Amniotic epithelial cell (primary cell): Measurements from ENCODE around the gene CD70.
A peak's percentile ranks its signal among the peaks of the same experiment; 100 is the strongest.
"Not testable (repeated sequence)": the region's sequence is repeated elsewhere in the genome, so short reads cannot be mapped to it uniquely, and the experiment has no call there.

Source experiments
- DNase-seq: peaks from one replicate; pipeline ENCODE4 v3.0.0-alpha.2; 2010; ENCODE audit warnings: low read depth

CD70 gene

GRCh38 chr19:6597471-6598253 lies 6.7 kb upstream of the CD70 start:
- not testable (repeated sequence) for DNase-seq

- DNase-seq, result no peak
Measured at GRCh38 chr19:6596621-6597020, 5.7 kb upstream of the CD70 start.

GRCh38 chr19:6593651-6594416 lies 2.9 kb upstream of the CD70 start:
- no peak for DNase-seq

- DNase-seq, result no peak
Measured at GRCh38 chr19:6590258-6590826, 608 bp downstream of the CD70 start.

- DNase-seq, result no peak
Measured at GRCh38 chr19:6589711-6590257, 1.2 kb downstream of the CD70 start.

- DNase-seq, result no peak
Measured at GRCh38 chr19:6588508-6589345, 2.2 kb downstream of the CD70 start.

- no peak for DNase-seq
Measured at GRCh38 chr19:6587998-6588507, 2.9 kb downstream of the CD70 start.

- DNase-seq, result no peak
Measured at GRCh38 chr19:6587093-6587820, 3.7 kb downstream of the CD70 start.

GRCh38 chr19:6586726-6587092 lies 4.2 kb downstream of the CD70 start:
- DNase-seq, result no peak

- no peak for DNase-seq
Measured at GRCh38 chr19:6586056-6586455, 4.9 kb downstream of the CD70 start.

- DNase-seq, result not testable (repeated sequence)
Measured at GRCh38 chr19:6582515-6583484, 8.2 kb downstream of the CD70 start.

GRCh38 chr19:6580313-6580712 lies 10.6 kb downstream of the CD70 start:
- DNase-seq, result peak; percentile 36

- no peak for DNase-seq
Measured at GRCh38 chr19:6579450-6580178, 11.3 kb downstream of the CD70 start.

- no peak for DNase-seq
Measured at GRCh38 chr19:6577476-6578125, 13.3 kb downstream of the CD70 start.

- DNase-seq, result no peak
Measured at GRCh38 chr19:6576869-6577475, 14.0 kb downstream of the CD70 start.

GRCh38 chr19:6573350-6573749 lies 17.6 kb downstream of the CD70 start:
- DNase-seq, result no peak

- DNase-seq, result no peak
Measured at GRCh38 chr19:6572217-6572616, 18.7 kb downstream of the CD70 start.

GRCh38 chr19:6571167-6571566 lies 19.8 kb downstream of the CD70 start:
- DNase-seq, result no peak
